Karpas-422 (cell line): ENCODE measurements around the gene GALNTL6. TPM values are rescaled to one million over a fixed set of nuclear protein-coding genes. Genes with fewer than 3 reads are reported as not detected.

Experiments
- DNase-seq: peaks from one replicate; pipeline ENCODE4 v3.0.0-alpha.2; 2015
- H2AFZ ChIP-seq: fragments of 200-600 bp; sonication (generic); 2 replicates; pipeline ENCODE4 v1.6.1; 2014; ENCODE audit warnings: antibody characterized with exemption, low read length, mixed read lengths
- H3K27ac ChIP-seq: fragments of 200-600 bp; sonication (generic); 2 replicates; pipeline ENCODE4 v1.5.1; 2014; ENCODE audit warnings: mild to moderate bottlenecking, low read length, moderate library complexity
- H3K27me3 ChIP-seq: fragments of 200-600 bp; sonication (generic); 2 replicates; pipeline ENCODE4 v1.6.1; 2014; ENCODE audit warnings: low read length, mixed read lengths
- H3K36me3 ChIP-seq: fragments of 200-600 bp; sonication (generic); 2 replicates; pipeline ENCODE4 v1.6.1; 2014; ENCODE audit warnings: low read length, mixed read lengths; ENCODE audit not compliant: insufficient read depth
- H3K4me1 ChIP-seq: fragments of 200-600 bp; sonication (generic); 2 replicates; pipeline ENCODE4 v1.6.1; 2014; ENCODE audit warnings: mild to moderate bottlenecking, low read length, mixed read lengths
- H3K4me2 ChIP-seq: fragments of 200-600 bp; sonication (generic); 2 replicates; pipeline ENCODE4 v1.6.1; 2014; ENCODE audit warnings: low read length, low read depth, mild to moderate bottlenecking; ENCODE audit not compliant: poor library complexity, severe bottlenecking
- H3K4me3 ChIP-seq: fragments of 200-600 bp; sonication (generic); 2 replicates; pipeline ENCODE4 v1.5.1; 2014; ENCODE audit warnings: mild to moderate bottlenecking, antibody characterized with exemption, low read length, mixed read lengths
- H3K79me2 ChIP-seq: fragments of 200-600 bp; sonication (generic); 2 replicates; pipeline ENCODE4 v1.6.1; 2014; ENCODE audit warnings: mild to moderate bottlenecking, low read length, mixed read lengths
- H3K9ac ChIP-seq: fragments of 200-600 bp; sonication (generic); 2 replicates; pipeline ENCODE4 v1.6.0; 2014; ENCODE audit warnings: low read length
- H3K9me2 ChIP-seq: fragments of 200-600 bp; sonication (generic), shearing (Covaris generic); replicated peaks from 2 replicates; pipeline ENCODE4 v1.6.0; 2014; ENCODE audit warnings: mild to moderate bottlenecking, low read length, moderate library complexity; ENCODE audit not compliant: insufficient read depth
- H3K9me3 ChIP-seq: fragments of 300-700, 200-600 bp; sonication (generic); 2 replicates; pipeline ENCODE4 v1.6.1; 2014; ENCODE audit warnings: low read length, mixed read lengths
- H4K20me1 ChIP-seq: fragments of 200-600 bp; sonication (generic); 2 replicates; pipeline ENCODE4 v1.6.1; 2014; ENCODE audit warnings: mild to moderate bottlenecking, antibody characterized with exemption, low read length, low read depth; ENCODE audit not compliant: insufficient read depth
- total RNA-seq: library from RNA; depleted of rRNA; stranded (reverse); fragments of >200 nt; shearing (Covaris generic); gene quantifications from 2 replicates; pipeline ENCODE4 v1.2.3, GENCODE V29; 2014; ENCODE audit warnings: low replicate concordance

GALNTL6 gene
- total RNA-seq, 1 experiment from 2014 or later = not detected

GRCh38 chr4:173046144-173046543, 1232.9 kb downstream of the GALNTL6 start:
- H3K9me3 ChIP-seq = no peaks in the 10 kb centered on the region
- no peak overlapping the region for H3K4me3 ChIP-seq
- no peak overlapping the region for H3K9ac ChIP-seq
- no peaks in the 10 kb centered on the region for H3K27me3 ChIP-seq
- DNase-seq = no peak
- no peak overlapping the region for H2AFZ ChIP-seq
- H4K20me1 ChIP-seq = no peaks in the 10 kb centered on the region
- H3K4me1 ChIP-seq = no peaks in the 10 kb centered on the region
- H3K9me2 ChIP-seq = no peaks in the 10 kb centered on the region
- no peaks in the 10 kb centered on the region for H3K79me2 ChIP-seq
- H3K36me3 ChIP-seq = no peaks in the 10 kb centered on the region
- H3K27ac ChIP-seq = no peak overlapping the region
- H3K4me2 ChIP-seq = no peak overlapping the region

GRCh38 chr4:173046818-173047217, 1233.6 kb downstream of the GALNTL6 start:
- H3K36me3 ChIP-seq = no peaks in the 10 kb centered on the region

DNA sequence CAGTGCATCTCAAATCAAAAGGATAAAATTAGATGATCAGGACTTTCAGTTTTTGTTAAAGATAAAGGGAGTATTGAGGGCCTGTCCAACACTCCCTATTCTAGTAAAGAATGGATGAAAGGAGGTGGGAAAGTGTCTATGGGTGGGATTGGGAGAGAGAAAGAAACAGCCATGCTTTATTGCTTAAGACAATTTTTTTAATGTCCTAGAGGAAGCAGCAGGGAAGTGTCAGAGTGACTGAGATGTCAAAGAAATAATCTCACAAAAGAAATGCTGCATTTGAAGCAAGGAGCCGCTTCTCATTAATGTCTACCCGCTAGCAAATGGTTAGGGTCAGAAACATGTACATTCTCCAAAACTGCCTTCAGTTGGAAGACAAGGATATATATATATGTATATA, 1238.0 kb downstream of the GALNTL6 start:
- no peak for DNase-seq
- Histone ChIP-seq H3K4me3 (no peak overlapping the region), H3K9me2 (no peaks in the 10 kb centered on the region)

More at GRCh38 chr4:173046818-173047217, 1233.6 kb downstream of the GALNTL6 start:
- Histone ChIP-seq H3K4me3 (no peak overlapping the region), H2AFZ (no peak overlapping the region), H3K9me2 (no peaks in the 10 kb centered on the region), H3K4me1 (no peaks in the 10 kb centered on the region), H4K20me1 (no peaks in the 10 kb centered on the region), H3K79me2 (no peaks in the 10 kb centered on the region), H3K27ac (no peak overlapping the region), H3K9ac (no peak overlapping the region), H3K9me3 (no peaks in the 10 kb centered on the region), H3K4me2 (no peak overlapping the region), H3K27me3 (no peaks in the 10 kb centered on the region)
- no peak for DNase-seq

DNA sequence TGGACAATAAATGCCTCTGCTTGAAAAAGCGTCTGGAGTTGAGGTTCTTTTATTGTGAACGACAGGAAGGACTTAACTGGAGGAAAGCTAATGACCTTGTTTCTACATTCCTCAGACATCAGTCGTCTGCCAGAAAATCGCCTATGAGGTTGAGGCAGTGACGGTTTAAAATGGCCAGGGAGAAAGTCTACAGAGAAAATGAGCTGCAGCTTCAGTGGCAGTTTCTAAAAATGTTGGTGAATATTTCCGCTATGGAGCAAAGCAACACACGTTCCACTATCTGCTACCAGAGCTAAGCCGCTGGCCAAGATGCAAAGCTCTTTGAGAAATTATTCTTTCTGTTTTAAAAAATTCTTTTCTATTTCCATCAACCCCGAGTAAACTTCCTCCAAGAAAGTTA, 1238.5 kb downstream of the GALNTL6 start:
- no peaks in the 10 kb centered on the region for H3K79me2 ChIP-seq
- H3K9ac ChIP-seq = no peak overlapping the region
- H3K4me1 ChIP-seq = no peaks in the 10 kb centered on the region
- no peak overlapping the region for H3K4me2 ChIP-seq
- no peaks in the 10 kb centered on the region for H3K27me3 ChIP-seq
- no peaks in the 10 kb centered on the region for H3K9me2 ChIP-seq
- H3K27ac ChIP-seq = no peak overlapping the region
- H2AFZ ChIP-seq = no peak overlapping the region
- no peaks in the 10 kb centered on the region for H3K36me3 ChIP-seq
- no peaks in the 10 kb centered on the region for H4K20me1 ChIP-seq
- H3K4me3 ChIP-seq = no peak overlapping the region
- H3K9me3 ChIP-seq = no peaks in the 10 kb centered on the region
- DNase-seq = no peak

More for the DNA sequence above, 1238.0 kb downstream of the GALNTL6 start:
- Histone ChIP-seq H3K79me2 (no peaks in the 10 kb centered on the region), H3K4me1 (no peaks in the 10 kb centered on the region), H3K27ac (no peak overlapping the region), H3K36me3 (no peaks in the 10 kb centered on the region), H3K9ac (no peak overlapping the region), H3K4me2 (no peak overlapping the region), H3K9me3 (no peaks in the 10 kb centered on the region), H4K20me1 (no peaks in the 10 kb centered on the region), H3K27me3 (no peaks in the 10 kb centered on the region), H2AFZ (no peak overlapping the region)

DNA sequence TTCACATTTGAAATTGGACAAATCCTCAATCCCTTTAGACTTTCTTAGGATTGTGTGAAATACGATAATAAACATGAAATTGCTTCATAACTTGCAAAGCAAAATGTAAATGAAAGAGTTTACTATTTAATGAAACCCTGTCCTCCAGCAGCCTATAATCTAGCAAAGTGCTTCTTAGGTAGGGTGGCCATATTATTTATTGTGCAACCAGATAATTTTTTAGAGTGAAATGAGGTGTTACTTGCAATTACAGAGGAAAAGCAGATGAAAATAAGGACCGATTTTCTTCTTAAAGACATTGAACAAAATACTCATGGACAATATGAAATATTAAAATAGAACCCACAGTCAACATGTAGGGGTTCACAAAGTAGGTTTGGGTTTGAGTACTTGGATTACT, 1239.2 kb downstream of the GALNTL6 start:
- no peaks in the 10 kb centered on the region for H3K9me3 ChIP-seq
- no peak overlapping the region for H3K9ac ChIP-seq
- no peaks in the 10 kb centered on the region for H3K27me3 ChIP-seq
- H3K27ac ChIP-seq = no peak overlapping the region
- DNase-seq = no peak
- H3K79me2 ChIP-seq = no peaks in the 10 kb centered on the region
- H3K9me2 ChIP-seq = no peaks in the 10 kb centered on the region
- no peak overlapping the region for H3K4me2 ChIP-seq
- no peaks in the 10 kb centered on the region for H3K4me1 ChIP-seq
- H2AFZ ChIP-seq = no peak overlapping the region
- H3K4me3 ChIP-seq = no peak overlapping the region
- no peaks in the 10 kb centered on the region for H4K20me1 ChIP-seq
- H3K36me3 ChIP-seq = no peaks in the 10 kb centered on the region

GRCh38 chr4:173056271-173056670, 1243.1 kb downstream of the GALNTL6 start:
- Histone ChIP-seq H3K4me2 (no peak overlapping the region), H3K4me1 (no peaks in the 10 kb centered on the region), H3K36me3 (no peaks in the 10 kb centered on the region), H3K79me2 (no peaks in the 10 kb centered on the region), H3K9ac (no peak overlapping the region), H3K4me3 (no peak overlapping the region), H3K27ac (no peak overlapping the region), H3K27me3 (no peaks in the 10 kb centered on the region), H3K9me3 (no peaks in the 10 kb centered on the region), H2AFZ (no peak overlapping the region), H4K20me1 (no peaks in the 10 kb centered on the region), H3K9me2 (no peaks in the 10 kb centered on the region)
- no peak for DNase-seq

DNA sequence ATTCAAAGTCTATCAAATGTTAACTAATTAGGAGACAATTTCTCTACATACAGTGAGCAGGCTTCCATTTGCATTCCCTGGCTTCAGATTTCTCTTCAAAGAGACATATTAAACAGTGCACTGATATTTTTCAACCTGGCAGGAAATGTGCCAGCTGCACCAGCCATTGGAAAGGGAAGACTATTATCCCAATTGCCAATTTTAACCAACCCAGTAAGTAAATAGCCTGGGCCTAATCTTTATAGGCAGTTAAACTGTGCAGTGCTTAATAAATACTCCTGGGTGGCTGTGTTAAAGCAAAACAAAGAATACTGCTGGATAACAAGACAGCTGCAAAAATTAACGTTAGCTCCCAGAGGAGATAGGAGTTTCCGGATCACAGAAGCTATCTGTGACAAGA, 1243.5 kb downstream of the GALNTL6 start:
- no peaks in the 10 kb centered on the region for H3K4me1 ChIP-seq
- no peaks in the 10 kb centered on the region for H4K20me1 ChIP-seq
- no peak overlapping the region for H2AFZ ChIP-seq
- H3K9ac ChIP-seq = no peak overlapping the region
- H3K9me3 ChIP-seq = no peaks in the 10 kb centered on the region
- H3K36me3 ChIP-seq = no peaks in the 10 kb centered on the region
- no peak overlapping the region for H3K27ac ChIP-seq
- H3K27me3 ChIP-seq = no peaks in the 10 kb centered on the region
- no peak overlapping the region for H3K4me3 ChIP-seq
- H3K4me2 ChIP-seq = no peak overlapping the region
- no peaks in the 10 kb centered on the region for H3K79me2 ChIP-seq
- no peaks in the 10 kb centered on the region for H3K9me2 ChIP-seq
- no peak for DNase-seq

GRCh38 chr4:173057442-173057841, 1244.2 kb downstream of the GALNTL6 start:
- Histone ChIP-seq H3K9ac (no peak overlapping the region), H3K9me2 (no peaks in the 10 kb centered on the region), H4K20me1 (no peaks in the 10 kb centered on the region), H2AFZ (no peak overlapping the region), H3K27ac (no peak overlapping the region), H3K27me3 (no peaks in the 10 kb centered on the region), H3K4me1 (no peaks in the 10 kb centered on the region), H3K36me3 (no peaks in the 10 kb centered on the region), H3K4me2 (no peak overlapping the region), H3K4me3 (no peak overlapping the region), H3K79me2 (no peaks in the 10 kb centered on the region), H3K9me3 (no peaks in the 10 kb centered on the region)
- DNase-seq = no peak

GRCh38 chr4:173057901-173058300, 1244.7 kb downstream of the GALNTL6 start:
- Histone ChIP-seq H3K4me3 (no peak overlapping the region), H3K27ac (no peak overlapping the region), H3K9ac (no peak overlapping the region), H3K9me3 (no peaks in the 10 kb centered on the region), H3K4me1 (no peaks in the 10 kb centered on the region), H3K4me2 (no peak overlapping the region), H3K79me2 (no peaks in the 10 kb centered on the region), H3K27me3 (no peaks in the 10 kb centered on the region), H3K36me3 (no peaks in the 10 kb centered on the region), H2AFZ (no peak overlapping the region), H3K9me2 (no peaks in the 10 kb centered on the region), H4K20me1 (no peaks in the 10 kb centered on the region)
- no peak for DNase-seq
